Tibial nerve (tissue), 4 donors: Measurements from ENCODE around the gene STON1.

ENCODE experiments used
- CTCF ChIP-seq, 5 experiments: fragments of 200-600 bp in 3 of 5; fragments of 450-650 bp in 2 of 5; sonication (generic) in 3 of 5; IDR thresholded peaks; one replicate each; pipeline ENCODE4 v1.5.1; 2016 to 2019; ENCODE audit warnings: antibody characterized with exemption in 5 of 5, mild to moderate bottlenecking in 3 of 5, moderate library complexity in 2 of 5
- EP300 ChIP-seq, 2 donors: sonication (generic); formaldehyde crosslinking; IDR thresholded peaks; one replicate each; pipeline ENCODE4 v1.6.1; 2017; ENCODE audit warnings: antibody characterized with exemption in 2 of 2, mild to moderate bottlenecking in 1 of 2

- TF ChIP-seq EP300 (IDR thresholded peaks at IDR 0.05) (no peak), CTCF (IDR thresholded peaks at IDR 0.05) (no peak)
Measured at GRCh38 chr2:48583961-48584360, 54.0 kb downstream of the STON1 start.
